Measurements from ENCODE around the gene MED4.
"Not testable (repeated sequence)": the region's sequence is repeated elsewhere in the genome, so short reads cannot be mapped to it uniquely, and the experiment has no call there.

Gene MED4

DNA sequence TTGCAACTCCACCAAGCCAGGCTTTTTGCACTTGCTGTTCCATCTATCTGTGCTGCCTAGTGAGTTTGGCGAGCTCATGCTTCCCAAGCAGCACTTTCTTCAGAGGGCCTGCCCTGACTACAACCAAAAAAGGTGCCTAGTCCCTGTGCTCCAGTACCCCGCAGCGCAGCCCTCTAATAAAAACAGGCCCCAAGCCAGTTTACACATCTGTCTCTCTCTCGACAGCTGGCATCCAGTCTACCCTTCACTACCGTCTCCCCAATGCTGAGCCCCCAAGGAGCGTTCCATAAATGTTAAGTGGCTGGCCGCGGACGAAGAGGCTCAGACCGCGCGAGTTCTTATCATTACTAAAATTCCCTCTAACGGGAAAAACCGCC, 512 bp downstream of the MED4 start:
- no peak for DNase-seq (ENCODE audit: low read depth in 2 of 2)

DNA sequence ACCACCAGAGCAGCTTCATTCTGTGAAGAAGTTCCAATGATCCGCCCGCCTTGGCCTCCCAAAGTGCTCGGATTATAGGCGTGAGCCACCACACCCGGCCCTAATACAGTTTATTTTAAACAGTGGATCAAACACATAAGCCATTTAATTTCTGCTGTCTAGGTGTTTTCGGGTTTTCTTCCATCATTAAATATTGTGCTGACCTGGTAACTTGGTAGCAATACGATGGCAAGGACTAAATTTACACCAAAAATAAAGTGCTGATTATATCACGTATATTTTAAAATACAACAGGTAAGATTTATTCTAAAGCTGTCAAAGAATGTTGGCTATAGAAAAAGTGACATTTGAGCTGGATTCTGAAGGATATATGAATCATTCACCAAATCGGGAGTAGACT, 1.3 kb downstream of the MED4 start:
- DNase-seq (ENCODE audit: low read depth in 2 of 2): no peak

- DNase-seq (ENCODE audit: low read depth in 2 of 2): no peak
Measured at GRCh38 chr13:48086272-48086671, 8.6 kb downstream of the MED4 start.

- no peak for DNase-seq (ENCODE audit: low read depth in 2 of 2)
Measured at GRCh38 chr13:48081739-48082138, 13.2 kb downstream of the MED4 start.

- no peak for DNase-seq (ENCODE audit: low read depth in 2 of 2)
Measured at GRCh38 chr13:48078251-48078656, 16.6 kb downstream of the MED4 start.

GRCh38 chr13:48074006-48074405, 20.9 kb downstream of the MED4 start:
- no peak for DNase-seq (ENCODE audit: low read depth in 2 of 2)

GRCh38 chr13:48072787-48073186, 22.1 kb downstream of the MED4 start:
- DNase-seq (ENCODE audit: low read depth in 2 of 2): no peak

DNA sequence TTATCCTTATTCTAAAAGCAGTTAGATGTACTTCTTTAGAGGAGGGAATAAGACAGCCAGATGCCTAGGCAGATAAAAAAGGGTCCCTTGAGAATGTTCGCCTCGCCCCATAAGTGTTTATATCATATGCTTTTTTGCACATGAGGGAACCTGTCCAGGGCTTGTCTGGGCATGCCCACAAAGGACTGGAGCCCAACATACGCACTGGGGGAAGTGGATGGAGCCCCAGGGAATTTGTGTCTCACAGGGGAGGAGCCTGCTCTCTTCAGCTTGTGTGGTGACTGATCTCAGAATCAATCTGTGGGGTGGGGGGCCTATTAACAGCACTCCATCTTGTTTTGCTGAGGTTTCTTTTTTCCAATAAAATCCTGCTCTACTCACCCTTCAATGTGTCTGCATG, 22.6 kb downstream of the MED4 start:
- DNase-seq (ENCODE audit: low read depth in 2 of 2): no peak

- no peak for DNase-seq (ENCODE audit: low read depth in 2 of 2)
Measured at GRCh38 chr13:48070942-48071341, 24.0 kb downstream of the MED4 start.

DNA sequence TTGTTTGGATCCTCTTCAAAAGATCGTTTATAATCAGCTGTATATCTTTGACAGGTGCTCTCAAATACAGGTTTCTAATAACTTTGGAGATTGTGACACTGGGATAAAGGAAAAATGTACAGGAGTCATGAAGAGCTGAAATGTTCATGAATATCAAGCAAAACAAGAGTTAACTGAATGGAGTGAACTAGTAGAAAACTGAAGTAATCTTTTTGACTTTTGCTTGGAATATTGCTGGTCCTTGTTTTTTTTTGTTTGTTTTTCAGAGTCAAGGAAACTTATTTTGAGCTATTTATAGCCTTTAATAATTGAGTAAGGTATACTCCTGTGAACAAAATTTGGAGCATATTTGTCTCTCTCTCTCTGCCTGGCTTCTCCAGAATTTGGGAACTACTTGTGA, 25.3 kb downstream of the MED4 start:
- DNase-seq (ENCODE audit: low read depth in 2 of 2): no peak

GRCh38 chr13:48068952-48069351, 26.0 kb downstream of the MED4 start:
- DNase-seq (ENCODE audit: low read depth in 2 of 2): no peak

GRCh38 chr13:48068036-48068435, 26.9 kb downstream of the MED4 start:
- no peak for DNase-seq (ENCODE audit: low read depth in 2 of 2)

GRCh38 chr13:48066310-48066989, 28.5 kb downstream of the MED4 start:
- no peak for DNase-seq (ENCODE audit: low read depth in 2 of 2)

GRCh38 chr13:48059951-48060350, 35.0 kb downstream of the MED4 start:
- not testable (repeated sequence) for DNase-seq (ENCODE audit: low read depth in 2 of 2)

DNA sequence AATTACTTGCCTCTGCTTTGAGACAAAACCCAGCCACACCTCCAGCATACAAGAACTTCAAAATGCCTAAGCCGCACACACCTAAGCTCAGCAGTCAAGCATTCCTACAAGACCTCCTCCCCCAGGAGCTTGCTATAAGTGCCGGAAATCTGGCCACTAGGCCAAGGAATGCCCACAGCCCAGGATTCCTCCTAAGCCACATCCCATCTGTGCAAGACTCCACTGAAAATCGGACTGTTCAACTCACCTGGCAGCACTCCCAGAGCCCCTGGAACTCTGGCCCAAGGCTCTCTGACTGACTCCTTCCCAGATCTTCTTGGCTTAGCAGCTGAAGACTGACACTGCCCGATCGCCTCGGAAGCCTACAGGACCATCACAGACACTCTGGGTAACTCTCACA, 36.4 kb downstream of the MED4 start:
- not testable (repeated sequence) for DNase-seq (ENCODE audit: low read depth in 2 of 2)

GRCh38 chr13:48055712-48056111, 39.2 kb downstream of the MED4 start:
- no peak for DNase-seq (ENCODE audit: low read depth in 2 of 2)

DNA sequence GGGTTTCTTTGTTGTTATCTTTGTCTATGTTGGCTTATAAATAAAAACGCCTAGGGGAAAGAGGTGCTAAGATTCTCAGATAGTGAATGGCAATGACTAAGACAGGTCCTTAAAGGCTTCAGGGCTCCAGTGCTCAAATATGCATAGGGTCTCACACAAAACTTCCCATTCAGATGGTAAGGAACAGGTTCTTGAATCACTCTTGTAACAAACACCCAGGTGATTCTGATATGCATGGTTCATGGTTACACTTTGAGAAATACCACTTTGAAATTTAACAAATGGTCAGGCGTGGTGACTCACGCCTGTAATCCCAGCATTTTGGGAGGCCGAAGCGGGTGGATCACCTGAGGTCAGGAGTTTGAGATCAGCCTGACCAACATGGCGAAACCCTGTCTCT, 40.3 kb downstream of the MED4 start:
- DNase-seq (ENCODE audit: low read depth in 2 of 2): no peak

DNA sequence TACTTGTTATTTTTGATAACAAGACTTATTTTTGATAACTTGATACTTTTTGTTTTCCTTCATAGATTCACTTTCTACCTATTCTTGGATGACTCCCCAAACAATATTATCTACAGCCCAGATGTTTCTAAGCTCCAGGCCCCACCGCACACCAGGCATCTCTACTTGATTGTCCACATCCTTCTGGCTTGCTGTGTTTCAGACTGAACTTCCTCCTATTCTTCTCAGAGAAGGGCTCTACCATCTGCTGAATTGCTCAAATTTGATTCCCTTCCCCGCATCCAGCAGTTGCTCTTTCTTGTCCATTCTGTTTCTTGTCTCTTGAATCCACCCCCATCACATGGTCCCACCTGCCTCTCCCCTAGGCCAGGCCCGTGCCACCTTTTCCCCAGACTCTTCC, 44.4 kb downstream of the MED4 start:
- no peak for DNase-seq (ENCODE audit: low read depth in 2 of 2)

DNA sequence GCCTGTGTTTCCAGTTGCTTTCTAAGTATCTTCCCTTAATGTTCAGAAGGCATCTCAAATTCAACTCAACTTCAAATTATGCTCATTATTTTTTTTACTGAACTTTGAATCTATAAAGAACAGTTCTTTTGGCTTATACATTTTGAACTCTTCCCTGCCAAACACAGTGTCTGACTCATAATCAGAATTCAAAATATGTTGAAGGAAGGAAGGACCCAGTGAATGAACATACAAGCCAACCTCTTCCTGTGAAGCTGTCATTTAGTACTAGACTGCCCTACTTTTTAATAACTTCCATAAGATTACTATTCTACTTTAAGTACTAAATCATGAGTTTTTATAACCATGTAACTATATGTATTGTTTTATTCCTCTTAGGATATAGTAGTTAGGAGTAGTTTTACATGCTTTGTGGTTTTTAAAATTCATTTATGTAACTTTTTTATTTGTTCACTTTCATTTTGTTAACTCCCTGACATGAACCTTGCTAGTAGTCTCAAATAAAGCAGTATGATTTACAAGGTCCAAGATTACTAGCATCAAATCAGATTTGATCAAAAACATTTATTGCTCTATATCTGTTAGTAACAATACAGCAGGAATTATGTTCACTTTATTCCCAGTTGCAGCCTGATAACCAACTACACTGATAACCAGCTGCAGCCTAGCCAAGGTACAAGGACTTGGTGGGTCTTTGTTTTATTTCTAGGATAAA, 51.0 kb downstream of the MED4 start:
- no peak for DNase-seq (ENCODE audit: low read depth in 2 of 2)

DNA sequence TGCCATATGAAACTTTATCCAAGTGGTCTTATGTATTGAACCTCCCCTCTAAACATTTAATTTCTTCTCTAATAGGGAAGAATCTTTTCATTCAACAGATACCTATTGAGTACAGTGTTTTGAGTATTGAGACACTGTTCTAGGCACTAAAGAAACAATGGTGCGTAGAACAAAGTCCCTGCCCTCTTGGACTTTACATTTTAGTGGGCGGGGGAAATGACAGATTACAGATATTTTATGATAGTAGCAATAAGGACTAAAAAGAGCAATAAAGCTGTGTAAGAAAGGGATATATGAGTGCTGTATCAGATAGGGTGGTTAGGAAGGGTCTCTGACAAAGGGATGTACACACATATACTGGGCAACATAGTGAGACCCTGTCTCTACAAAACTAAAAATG, 52.0 kb downstream of the MED4 start:
- no peak for DNase-seq (ENCODE audit: low read depth in 2 of 2)

GRCh38 chr13:48040896-48041295, 54.0 kb downstream of the MED4 start:
- no peak for DNase-seq (ENCODE audit: low read depth in 2 of 2)

DNA sequence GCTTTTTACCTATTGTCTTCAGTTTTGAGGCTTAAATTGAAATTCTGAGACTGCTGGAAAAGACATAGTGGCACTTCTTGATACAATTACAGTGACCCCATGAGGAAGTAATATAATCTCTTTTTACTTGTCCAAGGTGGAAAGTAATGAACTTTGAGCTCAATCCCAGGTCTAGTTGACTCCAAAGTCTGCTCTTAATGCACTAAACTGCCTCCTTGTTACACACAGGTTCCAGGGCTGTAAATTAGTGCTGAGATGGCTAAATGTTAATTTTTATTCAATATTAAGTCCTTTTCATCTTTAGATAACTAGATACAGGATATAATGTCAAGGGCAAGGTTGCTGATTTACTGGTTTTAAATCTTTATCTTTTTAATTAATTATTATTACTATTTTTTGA, 54.9 kb downstream of the MED4 start:
- DNase-seq (ENCODE audit: low read depth in 2 of 2): no peak

DNA sequence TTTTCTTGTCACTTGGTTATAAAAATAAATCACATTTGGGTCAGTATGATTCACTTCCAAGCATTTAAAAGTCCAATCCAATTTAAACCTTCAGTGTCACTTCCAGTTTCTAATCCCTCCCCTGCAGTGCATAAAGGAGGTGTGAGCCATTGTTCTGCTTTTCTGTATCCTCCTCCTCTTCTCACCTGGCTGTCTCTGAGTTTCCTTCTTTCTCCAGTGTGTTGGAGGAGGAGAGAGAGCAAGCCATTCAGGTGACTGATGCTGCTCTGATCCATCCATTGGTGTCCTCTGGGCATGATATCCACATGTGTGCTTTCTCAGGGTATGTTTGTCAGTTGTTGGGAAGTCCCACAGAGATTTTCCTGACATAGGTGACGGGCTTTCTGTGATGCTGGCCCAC, 56.1 kb downstream of the MED4 start:
- no peak for DNase-seq (ENCODE audit: low read depth in 2 of 2)
